ENCODE measurements around the gene PNMA8A.
"Not testable (repeated sequence)": the region's sequence is repeated elsewhere in the genome, so short reads cannot be mapped to it uniquely, and the experiment has no call there.

The PNMA8A gene

GRCh38 chr19:46471116-46471733 lies at the start of gene PNMA8A:
Gene PNMA8A (minus strand): TSS chr19:46471563. CDS start chr19:46471035, 528 bp downstream.
- no peak for DNase-seq

GRCh38 chr19:46520616-46521015 lies 49.3 kb upstream of the PNMA8A start:
- DNase-seq = no peak

GRCh38 chr19:46517471-46517870 lies 46.1 kb upstream of the PNMA8A start:
- no peak for DNase-seq

GRCh38 chr19:46515879-46516350 lies 44.6 kb upstream of the PNMA8A start:
- DNase-seq = peak; percentile 60

GRCh38 chr19:46515290-46515609 lies 43.9 kb upstream of the PNMA8A start:
- no peak for DNase-seq

- DNase-seq = no peak
Measured at GRCh38 chr19:46514589-46515289, 43.4 kb upstream of the PNMA8A start.

GRCh38 chr19:46513461-46514236 lies 42.3 kb upstream of the PNMA8A start:
- DNase-seq = peak; percentile 73

GRCh38 chr19:46511237-46511636 lies 39.9 kb upstream of the PNMA8A start:
- DNase-seq = no peak

GRCh38 chr19:46508206-46508605 lies 36.8 kb upstream of the PNMA8A start:
- no peak for DNase-seq

- DNase-seq = no peak
Measured at GRCh38 chr19:46503848-46504453, 32.6 kb upstream of the PNMA8A start.

- DNase-seq = no peak
Measured at GRCh38 chr19:46502891-46503290, 31.5 kb upstream of the PNMA8A start.

GRCh38 chr19:46499692-46500091 lies 28.3 kb upstream of the PNMA8A start:
- DNase-seq = no peak

- no peak for DNase-seq
Measured at GRCh38 chr19:46497773-46498172, 26.4 kb upstream of the PNMA8A start.

GRCh38 chr19:46496886-46497285 lies 25.5 kb upstream of the PNMA8A start:
- DNase-seq = not testable (repeated sequence)

- DNase-seq = no peak
Measured at GRCh38 chr19:46496304-46496703, 24.9 kb upstream of the PNMA8A start.

- DNase-seq = peak; percentile 35
Measured at GRCh38 chr19:46495786-46496099, 24.4 kb upstream of the PNMA8A start, which contains the start of gene PNMA8B. Gene PNMA8B (minus strand): TSS chr19:46495867. CDS start chr19:46495465, 402 bp downstream.

- no peak for DNase-seq
Measured at GRCh38 chr19:46494941-46495785, 23.8 kb upstream of the PNMA8A start.

- DNase-seq = no peak
Measured at GRCh38 chr19:46494146-46494940, 23.0 kb upstream of the PNMA8A start.

GRCh38 chr19:46493236-46494145 lies 22.1 kb upstream of the PNMA8A start:
- peak; percentile 14 for DNase-seq

GRCh38 chr19:46492841-46493235 lies 21.5 kb upstream of the PNMA8A start:
- DNase-seq = no peak

Data from CD4-positive, alpha-beta T cell treated with Interleukin-17A for 1 hour (primary cell).